ENCODE measurements around the gene LIPC. TPM values are rescaled to one million over a fixed set of nuclear protein-coding genes. Genes with fewer than 3 reads are reported as not detected.

LIPC gene
- total RNA-seq, 4 donors from 2014 or later: 0.28 to 0.51 TPM; not detected in 2

DNA sequence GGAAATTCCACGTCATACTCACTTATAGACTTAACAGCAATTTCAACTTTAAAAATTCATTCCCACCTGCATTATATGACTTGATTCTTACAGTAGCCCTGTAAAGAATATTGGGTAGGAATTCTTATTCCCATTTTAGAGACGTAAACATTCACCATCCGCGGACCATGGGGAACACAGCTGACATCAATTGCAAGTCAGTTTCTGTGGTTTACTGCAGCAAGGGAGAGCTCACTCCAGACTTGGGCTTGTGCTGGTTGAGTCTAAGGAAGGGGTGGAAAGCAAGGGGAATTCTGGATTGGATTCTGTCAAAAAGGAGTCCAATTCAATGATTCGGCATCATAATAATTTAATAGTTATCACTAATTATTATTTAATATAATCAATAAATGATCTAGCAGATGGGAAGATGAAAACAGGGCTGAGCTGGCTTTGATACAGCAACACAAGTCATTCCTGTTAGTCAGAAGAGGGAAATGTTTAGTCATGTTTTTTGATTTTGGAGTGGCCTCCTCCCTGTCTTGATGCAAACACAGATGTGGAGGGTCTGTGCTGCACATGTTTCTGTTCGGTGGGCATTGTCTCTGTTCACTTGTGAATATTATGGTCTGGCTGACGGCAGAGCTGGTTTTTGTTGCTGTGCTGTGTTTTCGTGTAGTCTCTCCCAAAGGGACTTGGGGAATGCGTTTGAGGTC lies 9.7 kb downstream of the LIPC start:
- Histone ChIP-seq H3K4me3 (no peak overlapping the region), H3K9me3 (no peaks in the 10 kb centered on the region), H3K27me3 (no peaks in the 10 kb centered on the region), H3K27ac (peak overlapping the region in 1 of 2 donors; percentile 55), H3K4me1 (no peaks in the 10 kb centered on the region), H3K36me3 (no peaks in the 10 kb centered on the region)
- TF ChIP-seq, protein P1, sequence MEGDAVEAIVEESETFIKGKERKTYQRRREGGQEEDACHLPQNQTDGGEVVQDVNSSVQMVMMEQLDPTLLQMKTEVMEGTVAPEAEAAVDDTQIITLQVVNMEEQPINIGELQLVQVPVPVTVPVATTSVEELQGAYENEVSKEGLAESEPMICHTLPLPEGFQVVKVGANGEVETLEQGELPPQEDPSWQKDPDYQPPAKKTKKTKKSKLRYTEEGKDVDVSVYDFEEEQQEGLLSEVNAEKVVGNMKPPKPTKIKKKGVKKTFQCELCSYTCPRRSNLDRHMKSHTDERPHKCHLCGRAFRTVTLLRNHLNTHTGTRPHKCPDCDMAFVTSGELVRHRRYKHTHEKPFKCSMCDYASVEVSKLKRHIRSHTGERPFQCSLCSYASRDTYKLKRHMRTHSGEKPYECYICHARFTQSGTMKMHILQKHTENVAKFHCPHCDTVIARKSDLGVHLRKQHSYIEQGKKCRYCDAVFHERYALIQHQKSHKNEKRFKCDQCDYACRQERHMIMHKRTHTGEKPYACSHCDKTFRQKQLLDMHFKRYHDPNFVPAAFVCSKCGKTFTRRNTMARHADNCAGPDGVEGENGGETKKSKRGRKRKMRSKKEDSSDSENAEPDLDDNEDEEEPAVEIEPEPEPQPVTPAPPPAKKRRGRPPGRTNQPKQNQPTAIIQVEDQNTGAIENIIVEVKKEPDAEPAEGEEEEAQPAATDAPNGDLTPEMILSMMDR (IDR thresholded peaks at IDR 0.05): no peak
- TF ChIP-seq POLR2A (IDR thresholded peaks at IDR 0.05): no peak
- intact Hi-C loops (cut with DNase I; ENCODE audit: low total_unique reads): no loop called here
- DNase-seq: no peak

GRCh38 chr15:58442122-58442521 lies 10.3 kb downstream of the LIPC start:
- Histone ChIP-seq H3K4me1 (no peaks in the 10 kb centered on the region), H3K9me3 (no peaks in the 10 kb centered on the region), H3K27me3 (no peaks in the 10 kb centered on the region), H3K4me3 (no peak overlapping the region), H3K27ac (no peak overlapping the region), H3K36me3 (no peaks in the 10 kb centered on the region)
- no peak for DNase-seq
- intact Hi-C loops (cut with DNase I; ENCODE audit: low total_unique reads): no loop called here
- TF ChIP-seq, protein P1 (IDR thresholded peaks at IDR 0.05): no peak
- no peak for TF ChIP-seq POLR2A (IDR thresholded peaks at IDR 0.05)

GRCh38 chr15:58443308-58443707 lies 11.5 kb downstream of the LIPC start:
- intact Hi-C loops (cut with DNase I; ENCODE audit: low total_unique reads): no loop called here
- TF ChIP-seq, protein P1 (IDR thresholded peaks at IDR 0.05): no peak
- TF ChIP-seq POLR2A (IDR thresholded peaks at IDR 0.05): no peak
- no peaks in the 10 kb centered on the region for H3K36me3 ChIP-seq
- no peaks in the 10 kb centered on the region for H3K27me3 ChIP-seq
- H3K9me3 ChIP-seq: no peaks in the 10 kb centered on the region
- no peak overlapping the region for H3K27ac ChIP-seq
- no peak overlapping the region for H3K4me3 ChIP-seq
- no peaks in the 10 kb centered on the region for H3K4me1 ChIP-seq
- no peak for DNase-seq

GRCh38 chr15:58444056-58444455 lies 12.3 kb downstream of the LIPC start:
- Histone ChIP-seq H3K4me3 (no peak overlapping the region), H3K27me3 (no peaks in the 10 kb centered on the region), H3K9me3 (no peaks in the 10 kb centered on the region), H3K4me1 (no peaks in the 10 kb centered on the region), H3K27ac (no peak overlapping the region), H3K36me3 (no peaks in the 10 kb centered on the region)
- DNase-seq: no peak
- intact Hi-C loops (cut with DNase I; ENCODE audit: low total_unique reads): no loop called here
- TF ChIP-seq, protein P1 (IDR thresholded peaks at IDR 0.05): no peak
- TF ChIP-seq POLR2A (IDR thresholded peaks at IDR 0.05): no peak

DNA sequence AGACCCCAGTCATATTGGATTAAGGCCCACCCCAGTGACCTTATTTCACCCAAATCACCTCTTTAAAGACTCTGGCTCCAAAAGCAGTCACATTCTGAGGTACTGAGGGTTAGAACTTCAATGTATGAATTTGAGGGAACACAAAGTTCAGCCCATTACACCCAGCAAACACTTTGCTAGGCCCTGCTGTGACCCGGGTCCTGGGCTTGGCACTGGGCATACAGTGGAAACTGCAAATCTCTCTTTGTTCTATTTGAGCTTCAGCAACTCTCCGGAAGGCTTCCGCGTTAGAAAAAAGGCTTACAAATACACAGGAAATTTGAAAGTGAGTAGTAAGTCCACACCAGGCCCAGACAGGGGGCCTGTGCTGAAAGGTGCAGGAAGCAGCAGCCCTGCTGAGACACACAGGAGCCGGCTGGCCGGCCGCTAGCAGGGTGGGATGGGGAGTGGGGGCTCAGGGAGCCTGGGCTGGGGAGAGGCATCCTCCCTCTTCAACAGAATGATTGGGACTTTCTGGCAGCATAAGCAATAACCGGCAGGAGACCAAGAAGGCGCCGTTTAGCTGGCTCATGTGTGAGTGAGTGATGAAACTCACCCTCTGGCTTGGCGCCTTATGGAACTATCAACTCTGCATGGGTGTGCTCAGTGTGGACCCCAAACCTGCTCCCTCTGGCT lies 13.0 kb downstream of the LIPC start:
- Histone ChIP-seq H3K27ac (no peak overlapping the region), H3K9me3 (no peaks in the 10 kb centered on the region), H3K4me3 (no peak overlapping the region), H3K27me3 (no peaks in the 10 kb centered on the region), H3K4me1 (no peaks in the 10 kb centered on the region), H3K36me3 (no peaks in the 10 kb centered on the region)
- intact Hi-C loops (cut with DNase I; ENCODE audit: low total_unique reads): no loop called here
- TF ChIP-seq, protein P1 (IDR thresholded peaks at IDR 0.05): no peak
- TF ChIP-seq POLR2A (IDR thresholded peaks at IDR 0.05): no peak
- DNase-seq: no peak
